Neuronal stem cell (in vitro differentiated cells): Measurements from ENCODE around the gene MTR.

Source experiments
- DNase-seq: peaks from one replicate; pipeline ENCODE4 v3.0.0-alpha.2; 2013; ENCODE audit warnings: low spot score
- H2AFZ ChIP-seq: one replicate; pipeline ENCODE4 v1.6.1; 2013; ENCODE audit warnings: mild to moderate bottlenecking, low read length, inconsistent platforms
- H2AK5ac ChIP-seq: 2 replicates; pipeline ENCODE4 v1.6.1; 2013; ENCODE audit warnings: low read depth, mild to moderate bottlenecking, inconsistent platforms, low read length, moderate library complexity, mixed read lengths
- H2BK120ac ChIP-seq: 2 replicates; pipeline ENCODE4 v1.6.1; 2013; ENCODE audit warnings: low read depth, mild to moderate bottlenecking, inconsistent platforms, low read length, moderate library complexity, mixed read lengths
- H2BK12ac ChIP-seq: one replicate; pipeline ENCODE4 v1.6.1; 2013; ENCODE audit warnings: low read length, inconsistent platforms
- H2BK15ac ChIP-seq: 2 replicates; pipeline ENCODE4 v1.6.1; 2013; ENCODE audit warnings: mild to moderate bottlenecking, low read length, inconsistent platforms, mixed read lengths
- H2BK5ac ChIP-seq: one replicate; pipeline ENCODE4 v1.6.1; 2013; ENCODE audit warnings: inconsistent platforms, mild to moderate bottlenecking, low read length, moderate library complexity
- H3K14ac ChIP-seq: one replicate; pipeline ENCODE4 v1.6.1; 2013; ENCODE audit warnings: low read length, inconsistent platforms
- H3K18ac ChIP-seq: 2 replicates; pipeline ENCODE4 v1.6.1; 2013; ENCODE audit warnings: low read length, inconsistent platforms
- H3K23ac ChIP-seq: 2 replicates; pipeline ENCODE4 v1.6.1; 2013; ENCODE audit warnings: low read depth, mild to moderate bottlenecking, mixed read lengths, low read length, inconsistent platforms; ENCODE audit not compliant: poor library complexity
- H3K27ac ChIP-seq: replicated peaks from 3 replicates; pipeline ENCODE4 v1.5.1; 2013; ENCODE audit warnings: low read length, inconsistent platforms
- H3K27me3 ChIP-seq, 3 experiments: 2 replicates each; pipeline ENCODE4 v1.6.1; 2013; ENCODE audit warnings: low read length in 3 of 3, mild to moderate bottlenecking in 2 of 3, inconsistent platforms in 1 of 3, low read depth in 1 of 3, mixed read lengths in 1 of 3, moderate library complexity in 1 of 3; ENCODE audit not compliant: control insufficient read depth in 3 of 3, insufficient read depth in 3 of 3
- H3K36me3 ChIP-seq, 2 donors: replicated peaks in 1 of 2; 2 replicates each; pipeline ENCODE4 v1.6.1; 2013; ENCODE audit warnings: low read length in 2 of 2; ENCODE audit not compliant: control insufficient read depth in 2 of 2, insufficient read depth in 2 of 2
- H3K4ac ChIP-seq: 2 replicates; pipeline ENCODE4 v1.6.1; 2013; ENCODE audit warnings: inconsistent platforms, mild to moderate bottlenecking, low read length, moderate library complexity
- H3K4me1 ChIP-seq, 2 donors: 1 replicate in 1 of 2; 2 replicates in 1 of 2; pipeline ENCODE4 v1.6.1; 2013; ENCODE audit warnings: low read length in 2 of 2, low read depth in 1 of 2; ENCODE audit not compliant: control insufficient read depth in 2 of 2, insufficient read depth in 1 of 2
- H3K4me2 ChIP-seq: one replicate; pipeline ENCODE4 v1.6.1; 2013; ENCODE audit warnings: mild to moderate bottlenecking, low read length, inconsistent platforms; ENCODE audit not compliant: insufficient read depth, poor library complexity, severe bottlenecking
- H3K4me3 ChIP-seq, 2 donors: 2 replicates each; pipeline ENCODE4 v1.5.1; 2013; ENCODE audit warnings: low read length in 2 of 2, mild to moderate bottlenecking in 2 of 2, inconsistent platforms in 1 of 2, moderate library complexity in 1 of 2
- H3K79me1 ChIP-seq: one replicate; pipeline ENCODE4 v1.6.1; 2013; ENCODE audit warnings: low read depth, mild to moderate bottlenecking, inconsistent platforms, low read length, moderate library complexity
- H3K9ac ChIP-seq: one replicate; pipeline ENCODE4 v1.6.1; 2013; ENCODE audit warnings: mild to moderate bottlenecking, low read depth, low read length, inconsistent platforms; ENCODE audit not compliant: poor library complexity
- H3K9me3 ChIP-seq, 2 donors: replicated peaks in 1 of 2; 2 replicates each; pipeline versions ENCODE3 to v1.6.1; 2013; ENCODE audit warnings: low read length in 2 of 2, mild to moderate bottlenecking in 2 of 2, inconsistent platforms in 1 of 2, low read depth in 1 of 2, mixed read lengths in 1 of 2, moderate library complexity in 1 of 2; ENCODE audit not compliant: control insufficient read depth in 2 of 2, insufficient read depth in 1 of 2
- H4K8ac ChIP-seq: one replicate; pipeline ENCODE4 v1.6.1; 2013; ENCODE audit warnings: low read depth, mild to moderate bottlenecking, inconsistent platforms, low read length, moderate library complexity
- H4K91ac ChIP-seq: one replicate; pipeline ENCODE4 v1.6.1; 2013; ENCODE audit warnings: low read length, low read depth, mild to moderate bottlenecking, inconsistent platforms; ENCODE audit not compliant: poor library complexity
- WGBS, 2 donors: extraction: QIAGEN DNeasy Blood & Tissue Kit; methylation state at CpG; one replicate each; pipeline ENCODE4 v1.1.7; 2013; ENCODE audit warnings: missing lambda C conversion rate in 2 of 2, mixed read lengths in 1 of 2; ENCODE audit not compliant: insufficient read length in 2 of 2, insufficient replicate concordance in 1 of 2; ENCODE audit errors: extremely low coverage in 2 of 2; 5-methylcytosine and 5-hydroxymethylcytosine counted together

MTR gene

GRCh38 chr1:236837115-236837514 lies 42.0 kb downstream of the MTR start:
- Histone ChIP-seq H2BK12ac (no peak overlapping the region), H3K23ac (no peak overlapping the region), H3K36me3 (peaks cover 9 to 95% of the 10 kb centered on the region in 2 donors), H3K4ac (no peak overlapping the region), H3K14ac (no peak overlapping the region), H4K91ac (no peak overlapping the region), H4K8ac (no peak overlapping the region), H2AFZ (no peak overlapping the region), H3K4me1 (no peaks in the 10 kb centered on the region), H2BK5ac (no peak overlapping the region), H3K79me1 (no peaks in the 10 kb centered on the region), H3K27ac (no peak overlapping the region), H2AK5ac (no peak overlapping the region), H2BK15ac (no peak overlapping the region), H3K18ac (no peak overlapping the region), H2BK120ac (no peak overlapping the region), H3K9ac (no peak overlapping the region), H3K4me3 (no peak overlapping the region), H3K9me3 (no peaks in the 10 kb centered on the region), H3K4me2 (no peak overlapping the region), H3K27me3 (no peaks in the 10 kb centered on the region)
- DNase-seq: no peak
- no CpG with 5 or more reads among the region's 4 CpGs for WGBS, 2 donors

- no peak overlapping the region for H3K4me3 ChIP-seq
- no peak overlapping the region for H2BK12ac ChIP-seq
- H3K9ac ChIP-seq: no peak overlapping the region
- no peaks in the 10 kb centered on the region for H3K27me3 ChIP-seq
- no peak overlapping the region for H2BK15ac ChIP-seq
- no peak overlapping the region for H2BK5ac ChIP-seq
- no peaks in the 10 kb centered on the region for H3K4me1 ChIP-seq
- H4K8ac ChIP-seq: no peak overlapping the region
- H3K4me2 ChIP-seq: no peak overlapping the region
- no peak overlapping the region for H2BK120ac ChIP-seq
- no peak overlapping the region for H2AK5ac ChIP-seq
- H3K23ac ChIP-seq: no peak overlapping the region
- no peak overlapping the region for H2AFZ ChIP-seq
- H3K36me3 ChIP-seq: peaks cover 9 to 92% of the 10 kb centered on the region in 2 donors
- no peak overlapping the region for H3K27ac ChIP-seq
- no peak overlapping the region for H3K18ac ChIP-seq
- no peak overlapping the region for H4K91ac ChIP-seq
- DNase-seq: no peak
- H3K79me1 ChIP-seq: no peaks in the 10 kb centered on the region
- no peak overlapping the region for H3K4ac ChIP-seq
- whole genome bisulfite sequencing, 2 donors: no CpG with 5 or more reads among the region's 2 CpGs
- no peaks in the 10 kb centered on the region for H3K9me3 ChIP-seq
- no peak overlapping the region for H3K14ac ChIP-seq
Observed at GRCh38 chr1:236837897-236838296, 42.8 kb downstream of the MTR start.

GRCh38 chr1:236841341-236841740 lies 46.2 kb downstream of the MTR start:
- no peak overlapping the region for H2AFZ ChIP-seq
- H2BK5ac ChIP-seq: no peak overlapping the region
- no CpG with 5 or more reads among the region's 2 CpGs for WGBS, 2 donors
- no peak overlapping the region for H3K18ac ChIP-seq
- no peak overlapping the region for H4K8ac ChIP-seq
- no peak overlapping the region for H3K4me3 ChIP-seq
- no peak overlapping the region for H2BK120ac ChIP-seq
- DNase-seq: no peak
- H3K9me3 ChIP-seq: no peaks in the 10 kb centered on the region
- no peak overlapping the region for H2AK5ac ChIP-seq
- H3K14ac ChIP-seq: no peak overlapping the region
- no peak overlapping the region for H3K4me2 ChIP-seq
- no peak overlapping the region for H2BK15ac ChIP-seq
- peaks cover 8 to 72% of the 10 kb centered on the region in 2 donors for H3K36me3 ChIP-seq
- no peaks in the 10 kb centered on the region for H3K27me3 ChIP-seq
- no peak overlapping the region for H3K23ac ChIP-seq
- H2BK12ac ChIP-seq: no peak overlapping the region
- H3K79me1 ChIP-seq: no peaks in the 10 kb centered on the region
- H3K9ac ChIP-seq: no peak overlapping the region
- H3K4me1 ChIP-seq: no peaks in the 10 kb centered on the region
- H4K91ac ChIP-seq: no peak overlapping the region
- no peak overlapping the region for H3K4ac ChIP-seq
- H3K27ac ChIP-seq: no peak overlapping the region

DNA sequence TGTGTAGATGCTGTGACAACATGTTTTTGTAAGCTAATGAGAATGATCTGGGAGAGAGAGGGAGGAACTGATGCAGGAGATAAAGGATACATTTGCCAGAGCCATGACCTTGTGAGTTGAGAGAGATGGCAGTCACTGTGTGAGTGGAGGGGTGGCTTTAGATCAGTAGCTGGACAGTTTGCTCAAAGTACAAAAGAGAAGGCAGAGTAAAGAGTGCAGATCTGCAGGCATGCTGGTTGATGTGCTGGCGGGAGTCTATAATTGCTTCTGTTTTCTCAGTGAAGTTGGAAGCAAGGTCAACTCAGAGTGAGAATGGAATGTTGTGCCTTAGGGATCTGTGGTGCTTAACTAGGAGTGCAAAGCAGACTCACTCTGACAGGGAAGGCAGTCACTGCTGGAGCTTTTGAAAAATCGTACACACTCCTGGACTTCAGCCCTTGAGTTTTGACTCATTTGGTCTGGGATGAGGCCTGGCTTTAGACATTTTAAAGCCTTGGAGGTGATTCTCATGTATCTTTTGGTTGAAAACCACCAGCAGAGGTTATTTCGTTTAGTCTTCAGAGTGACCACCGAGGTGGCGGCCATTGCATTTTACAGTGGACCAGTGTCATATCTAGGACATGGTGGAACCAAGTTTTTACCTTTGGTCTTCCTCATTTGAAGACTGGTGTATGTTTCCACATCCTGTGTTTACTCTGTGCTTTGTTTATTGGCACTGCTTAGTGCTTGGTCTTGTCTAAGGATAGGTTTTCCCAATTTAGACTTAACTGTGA lies 49.6 kb downstream of the MTR start:
- no peaks in the 10 kb centered on the region for H3K79me1 ChIP-seq
- H2AFZ ChIP-seq: no peak overlapping the region
- H3K9me3 ChIP-seq: no peaks in the 10 kb centered on the region
- H4K8ac ChIP-seq: no peak overlapping the region
- no peaks in the 10 kb centered on the region for H3K27me3 ChIP-seq
- no peak overlapping the region for H2AK5ac ChIP-seq
- no peak overlapping the region for H3K4me3 ChIP-seq
- no peak overlapping the region for H3K4ac ChIP-seq
- peaks cover 0 to 63% of the 10 kb centered on the region in 2 donors for H3K36me3 ChIP-seq
- no peak overlapping the region for H3K23ac ChIP-seq
- H3K27ac ChIP-seq: no peak overlapping the region
- DNase-seq: no peak
- H2BK12ac ChIP-seq: no peak overlapping the region
- H3K4me1 ChIP-seq: no peaks in the 10 kb centered on the region
- H2BK15ac ChIP-seq: no peak overlapping the region
- no CpG with 5 or more reads among the region's 5 CpGs for WGBS, 2 donors
- H4K91ac ChIP-seq: no peak overlapping the region
- H3K14ac ChIP-seq: no peak overlapping the region
- H3K18ac ChIP-seq: no peak overlapping the region
- no peak overlapping the region for H3K4me2 ChIP-seq
- H2BK5ac ChIP-seq: no peak overlapping the region
- H3K9ac ChIP-seq: no peak overlapping the region
- no peak overlapping the region for H2BK120ac ChIP-seq
